ENCODE results near the gene SLC13A4.

GRCh38 chr7:135768064-135768463 lies 40.1 kb upstream of the SLC13A4 start:
- no peak for TF ChIP-seq CTCF (IDR thresholded peaks at IDR 0.05; ENCODE audit: extremely low read depth in 1 of 2, insufficient read depth in 1 of 2, low read depth in 1 of 2, low read length in 2 of 2)
- no peak for TF ChIP-seq MAX (IDR thresholded peaks at IDR 0.05; ENCODE audit: insufficient read depth, insufficient read length)
- no peak for TF ChIP-seq EZH2 (IDR thresholded peaks at IDR 0.05; ENCODE audit: borderline replicate concordance, low read depth, low read length, severe bottlenecking)
- no peak for TF ChIP-seq POLR2A (IDR thresholded peaks at IDR 0.05; ENCODE audit: low read depth, low read length)
- no peak for TF ChIP-seq FOS (IDR thresholded peaks at IDR 0.05; ENCODE audit: borderline replicate concordance, insufficient read depth, low read length)
